Skin of body (tissue), 2 donors: Measurements from ENCODE around the gene SLC35D2. TPM values are rescaled to one million over a fixed set of nuclear protein-coding genes. Genes with fewer than 3 reads are reported as not detected.
"Not testable (repeated sequence)": the region's sequence is repeated elsewhere in the genome, so short reads cannot be mapped to it uniquely, and the experiment has no call there.

ENCODE experiments used
- DNase-seq: peaks from one replicate; lab custom pipeline; 2025; lab: John Stamatoyannopoulos, UW
- total RNA-seq: library from RNA; depleted of rRNA; stranded (reverse); fragments of >200 nt; gene quantifications from one replicate; pipeline ENCODE4 v1.2.3, GENCODE V29; 2014

Gene SLC35D2
- total RNA-seq, 1 donor from 2014 or later, result 8.0 TPM

GRCh38 chr9:96400132-96400910, 16.8 kb upstream of the SLC35D2 start:
- no peak for DNase-seq

GRCh38 chr9:96399325-96399633, 15.8 kb upstream of the SLC35D2 start:
- DNase-seq, result no peak

GRCh38 chr9:96398582-96399324, 15.2 kb upstream of the SLC35D2 start:
- DNase-seq, result no peak

GRCh38 chr9:96395964-96396363, 12.5 kb upstream of the SLC35D2 start:
- no peak for DNase-seq

GRCh38 chr9:96394832-96395496, 11.5 kb upstream of the SLC35D2 start:
- no peak for DNase-seq

GRCh38 chr9:96392263-96392662, 8.8 kb upstream of the SLC35D2 start:
- no peak for DNase-seq

GRCh38 chr9:96391021-96391765, 7.7 kb upstream of the SLC35D2 start:
- no peak for DNase-seq

- DNase-seq, result no peak
These were observed 4.6 kb upstream of the SLC35D2 start for GRCh38 chr9:96388144-96388543.

GRCh38 chr9:96386157-96386556, 2.6 kb upstream of the SLC35D2 start:
- no peak for DNase-seq

GRCh38 chr9:96382839-96383164, 709 bp downstream of the SLC35D2 start:
- no peak for DNase-seq

- no peak for DNase-seq
These were observed 1.3 kb downstream of the SLC35D2 start for GRCh38 chr9:96382175-96382574.

GRCh38 chr9:96381696-96382095, 1.8 kb downstream of the SLC35D2 start:
- no peak for DNase-seq

- DNase-seq, result no peak
These were observed 2.4 kb downstream of the SLC35D2 start for GRCh38 chr9:96381125-96381524.

- DNase-seq, result no peak
These were observed 4.0 kb downstream of the SLC35D2 start for GRCh38 chr9:96379461-96379860.

GRCh38 chr9:96378187-96378586, 5.3 kb downstream of the SLC35D2 start:
- no peak for DNase-seq

- no peak for DNase-seq
These were observed 6.3 kb downstream of the SLC35D2 start for GRCh38 chr9:96376891-96377874.

GRCh38 chr9:96375507-96375906, 8.0 kb downstream of the SLC35D2 start:
- DNase-seq, result not testable (repeated sequence)

- no peak for DNase-seq
These were observed 15.6 kb downstream of the SLC35D2 start for GRCh38 chr9:96367943-96368342.

GRCh38 chr9:96363175-96363967, 20.1 kb downstream of the SLC35D2 start:
- no peak for DNase-seq

GRCh38 chr9:96362119-96362518, 21.4 kb downstream of the SLC35D2 start:
- not testable (repeated sequence) for DNase-seq
